GM18499 (cell line): ENCODE measurements around the gene C16orf82.
"Not testable (repeated sequence)": the region's sequence is repeated elsewhere in the genome, so short reads cannot be mapped to it uniquely, and the experiment has no call there.

Source experiments
- ATAC-seq: cut with Tn5 transposase; IDR thresholded peaks from one replicate; pipeline ENCODE4 v1.9.1; 2021; ENCODE audit warnings: moderate number of reproducible peaks; ENCODE audit not compliant: insufficient read depth, unreplicated experiment

The C16orf82 gene

GRCh38 chr16:27085182-27085581 is 18.5 kb downstream of the C16orf82 start:
- no peak for ATAC-seq

GRCh38 chr16:27086031-27086430 is 19.3 kb downstream of the C16orf82 start:
- not testable (repeated sequence) for ATAC-seq

- ATAC-seq, result no peak
Measured at GRCh38 chr16:27088216-27088615, 21.5 kb downstream of the C16orf82 start.

- ATAC-seq, result no peak
Measured at GRCh38 chr16:27096375-27096774, 29.6 kb downstream of the C16orf82 start.

- no peak for ATAC-seq
Measured at GRCh38 chr16:27097800-27098230, 31.1 kb downstream of the C16orf82 start.

- ATAC-seq, result no peak
Measured at GRCh38 chr16:27098366-27099049, 31.8 kb downstream of the C16orf82 start.

GRCh38 chr16:27102701-27103575 is 36.2 kb downstream of the C16orf82 start:
- ATAC-seq, result no peak

GRCh38 chr16:27103954-27104353 is 37.2 kb downstream of the C16orf82 start:
- ATAC-seq, result no peak

- ATAC-seq, result no peak
Measured at GRCh38 chr16:27106305-27106704, 39.6 kb downstream of the C16orf82 start.

- no peak for ATAC-seq
Measured at GRCh38 chr16:27107185-27107592, 40.5 kb downstream of the C16orf82 start.

GRCh38 chr16:27108051-27108770 is 41.5 kb downstream of the C16orf82 start:
- ATAC-seq, result no peak

GRCh38 chr16:27108826-27109665 is 42.3 kb downstream of the C16orf82 start:
- ATAC-seq, result no peak

- ATAC-seq, result no peak
Measured at GRCh38 chr16:27109666-27110523, 43.2 kb downstream of the C16orf82 start.

- no peak for ATAC-seq
Measured at GRCh38 chr16:27110524-27110896, 43.8 kb downstream of the C16orf82 start.

- no peak for ATAC-seq
Measured at GRCh38 chr16:27111486-27111885, 44.8 kb downstream of the C16orf82 start.

GRCh38 chr16:27112093-27112811 is 45.5 kb downstream of the C16orf82 start:
- no peak for ATAC-seq

GRCh38 chr16:27113341-27113841 is 46.7 kb downstream of the C16orf82 start:
- ATAC-seq, result no peak

- ATAC-seq, result no peak
Measured at GRCh38 chr16:27114006-27114405, 47.3 kb downstream of the C16orf82 start.
